ENCODE measurements around the gene PARD6B.
"Not testable (repeated sequence)": the region's sequence is repeated elsewhere in the genome, so short reads cannot be mapped to it uniquely, and the experiment has no call there.

PARD6B gene

DNA sequence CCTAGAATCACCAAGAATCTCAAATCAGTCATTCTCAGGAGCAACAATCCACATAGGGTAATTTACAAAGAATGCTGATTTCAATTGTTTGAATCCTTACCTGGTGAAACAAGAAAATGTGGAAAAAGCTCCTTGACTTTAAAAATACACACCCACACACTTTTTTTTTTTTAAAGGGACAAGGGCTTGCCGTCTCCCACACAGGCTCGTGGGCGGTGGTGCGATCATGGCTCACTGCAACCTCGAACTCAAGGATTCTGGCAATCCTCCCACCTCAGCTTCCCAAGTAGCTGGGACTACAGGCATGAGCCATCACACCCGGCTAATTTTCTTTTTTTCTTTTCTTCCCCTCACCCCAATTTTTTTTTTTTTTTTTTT, 30.7 kb downstream of the PARD6B start:
- no peak overlapping the region for H3K9ac ChIP-seq (ENCODE audit: low read depth, low read length)
- H3K9me3 ChIP-seq (ENCODE audit: control insufficient read depth, insufficient read depth, low read length): no peaks in the 10 kb centered on the region
- peaks cover 27% of the 10 kb centered on the region for H3K4me1 ChIP-seq (ENCODE audit: insufficient read depth, low read length)
- no peaks in the 10 kb centered on the region for H3K36me3 ChIP-seq (ENCODE audit: insufficient read depth, low read length)

DNA sequence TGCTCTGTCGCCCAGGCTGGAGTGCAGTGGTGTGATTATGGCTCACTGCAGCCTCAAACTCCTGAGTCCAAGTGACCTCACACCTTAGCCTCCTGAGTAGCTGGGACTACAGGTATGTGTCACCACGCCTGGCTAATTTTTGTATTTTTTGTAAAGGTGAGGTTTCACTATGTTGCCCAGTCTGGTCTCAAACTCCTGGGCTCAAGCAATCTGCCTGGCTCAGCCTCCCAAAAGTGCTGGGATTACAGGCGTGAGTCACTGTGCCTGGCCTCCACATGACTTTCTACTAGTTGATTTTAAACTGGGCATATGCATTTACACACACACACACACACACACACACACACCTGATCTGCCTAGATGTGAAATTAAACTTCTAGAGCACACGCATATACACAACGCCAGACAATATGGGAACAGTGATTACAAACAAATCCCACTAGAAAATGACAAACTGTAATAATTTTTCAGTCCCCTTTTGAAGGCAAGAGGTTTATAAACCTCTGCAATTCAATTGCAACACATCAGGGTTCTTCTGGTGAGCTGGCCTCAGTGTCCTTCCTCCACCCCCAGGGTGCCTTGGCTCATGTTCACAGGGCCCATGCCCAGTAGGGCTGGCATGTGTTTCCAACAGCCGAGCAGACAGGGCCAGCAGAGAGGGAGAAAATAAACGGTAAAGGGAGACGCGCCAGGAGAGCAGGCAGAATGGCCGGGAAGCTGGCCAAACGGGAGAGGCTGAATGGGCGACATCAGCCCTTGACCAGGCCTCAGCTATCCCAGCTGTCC, 31.2 kb downstream of the PARD6B start:
- H3K36me3 ChIP-seq (ENCODE audit: insufficient read depth, low read length): no peaks in the 10 kb centered on the region
- H3K9ac ChIP-seq (ENCODE audit: low read depth, low read length): no peak overlapping the region
- no peaks in the 10 kb centered on the region for H3K9me3 ChIP-seq (ENCODE audit: control insufficient read depth, insufficient read depth, low read length)
- H3K4me1 ChIP-seq (ENCODE audit: insufficient read depth, low read length): peaks cover 30% of the 10 kb centered on the region

DNA sequence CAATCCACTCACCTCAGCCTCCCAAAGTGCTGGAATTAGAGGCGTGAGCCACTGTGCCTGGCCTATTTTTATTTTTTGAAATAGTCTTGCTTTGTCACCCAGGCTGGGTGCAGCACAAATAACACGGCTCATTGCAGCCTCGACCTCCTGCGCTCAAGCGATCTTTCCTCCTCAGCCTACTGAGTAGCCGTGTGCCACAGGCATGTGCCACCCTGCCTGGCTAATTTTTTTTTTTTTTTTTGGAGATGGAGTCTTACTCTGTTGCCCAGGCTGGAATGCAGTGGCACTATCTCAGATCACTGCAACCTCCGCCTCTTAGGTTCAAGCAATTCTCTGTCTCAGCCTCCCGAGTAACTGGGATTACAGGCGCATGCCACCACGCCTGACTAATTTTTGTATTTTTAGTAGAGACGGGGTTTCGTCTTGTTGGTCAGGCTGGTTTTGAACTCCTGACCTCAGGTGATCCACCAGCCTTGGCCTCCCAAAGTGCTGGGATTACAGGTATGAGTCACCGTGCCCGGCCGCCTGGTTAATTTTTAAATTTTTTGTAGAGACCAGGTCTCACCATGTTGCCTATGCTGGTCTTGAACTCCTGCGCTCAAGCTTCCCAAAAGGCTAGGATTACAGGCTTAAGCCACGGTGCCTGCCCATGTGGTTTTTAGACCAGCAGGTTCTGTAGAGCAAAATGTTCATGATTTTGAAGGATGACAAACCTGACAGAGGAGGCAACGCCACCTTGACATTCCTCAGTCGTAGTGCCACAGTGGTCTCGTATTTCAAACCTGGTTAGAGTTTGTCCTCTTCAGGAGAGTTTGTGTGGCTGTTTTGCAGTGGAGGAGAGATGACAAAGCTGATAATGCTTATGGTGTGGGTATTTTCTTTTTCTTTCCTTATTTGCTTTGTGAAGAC, 32.4 kb downstream of the PARD6B start:
- not testable (repeated sequence) for H3K9me3 ChIP-seq (ENCODE audit: control insufficient read depth, insufficient read depth, low read length); H3K36me3 ChIP-seq (ENCODE audit: insufficient read depth, low read length); H3K9ac ChIP-seq (ENCODE audit: low read depth, low read length)
- peaks cover 33% of the 10 kb centered on the region for H3K4me1 ChIP-seq (ENCODE audit: insufficient read depth, low read length)

DNA sequence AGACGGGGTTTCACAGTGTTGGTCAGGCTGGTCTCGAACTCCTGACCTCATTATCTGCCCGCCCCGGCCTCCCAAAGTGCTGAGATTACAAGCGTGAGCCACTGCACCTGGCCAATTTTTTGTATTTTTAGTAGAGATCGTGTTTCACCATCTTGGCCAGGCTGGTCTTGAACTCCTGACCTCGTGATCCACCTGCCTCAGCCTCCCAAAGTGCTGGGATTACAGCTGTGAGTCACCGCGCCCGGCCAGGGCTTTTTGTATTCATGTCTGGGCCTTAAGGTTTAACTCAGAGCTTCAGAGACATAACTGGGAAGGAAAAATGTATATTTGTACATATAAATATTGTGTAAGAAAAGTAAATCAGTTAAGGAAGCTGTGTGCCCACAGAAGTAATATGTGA, 33.9 kb downstream of the PARD6B start:
- H3K9ac ChIP-seq (ENCODE audit: low read depth, low read length); H3K36me3 ChIP-seq (ENCODE audit: insufficient read depth, low read length); H3K9me3 ChIP-seq (ENCODE audit: control insufficient read depth, insufficient read depth, low read length): not testable (repeated sequence)
- H3K4me1 ChIP-seq (ENCODE audit: insufficient read depth, low read length): peaks cover 33% of the 10 kb centered on the region

DNA sequence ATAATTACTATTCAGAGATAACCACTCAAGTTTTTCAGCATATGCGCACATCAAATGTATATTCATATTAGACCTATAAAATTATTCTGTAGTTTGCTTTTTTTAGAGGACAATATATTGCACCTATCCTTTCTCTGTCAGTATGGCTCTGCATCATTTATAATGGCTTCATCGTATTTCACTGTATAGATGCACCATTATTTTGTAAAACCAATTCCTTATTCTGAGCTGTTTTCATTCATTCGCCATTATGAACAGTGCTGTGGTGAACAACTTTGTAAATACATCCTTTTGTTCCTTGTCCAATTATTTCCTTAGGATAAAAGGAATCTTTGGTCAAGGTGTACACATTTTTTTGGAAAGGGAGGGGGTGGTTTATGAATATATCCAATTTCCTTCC, 34.3 kb downstream of the PARD6B start:
- Histone ChIP-seq H3K9ac (ENCODE audit: low read depth, low read length) (no peak overlapping the region), H3K36me3 (ENCODE audit: insufficient read depth, low read length) (no peaks in the 10 kb centered on the region), H3K9me3 (ENCODE audit: control insufficient read depth, insufficient read depth, low read length) (no peaks in the 10 kb centered on the region), H3K4me1 (ENCODE audit: insufficient read depth, low read length) (peaks cover 33% of the 10 kb centered on the region)

DNA sequence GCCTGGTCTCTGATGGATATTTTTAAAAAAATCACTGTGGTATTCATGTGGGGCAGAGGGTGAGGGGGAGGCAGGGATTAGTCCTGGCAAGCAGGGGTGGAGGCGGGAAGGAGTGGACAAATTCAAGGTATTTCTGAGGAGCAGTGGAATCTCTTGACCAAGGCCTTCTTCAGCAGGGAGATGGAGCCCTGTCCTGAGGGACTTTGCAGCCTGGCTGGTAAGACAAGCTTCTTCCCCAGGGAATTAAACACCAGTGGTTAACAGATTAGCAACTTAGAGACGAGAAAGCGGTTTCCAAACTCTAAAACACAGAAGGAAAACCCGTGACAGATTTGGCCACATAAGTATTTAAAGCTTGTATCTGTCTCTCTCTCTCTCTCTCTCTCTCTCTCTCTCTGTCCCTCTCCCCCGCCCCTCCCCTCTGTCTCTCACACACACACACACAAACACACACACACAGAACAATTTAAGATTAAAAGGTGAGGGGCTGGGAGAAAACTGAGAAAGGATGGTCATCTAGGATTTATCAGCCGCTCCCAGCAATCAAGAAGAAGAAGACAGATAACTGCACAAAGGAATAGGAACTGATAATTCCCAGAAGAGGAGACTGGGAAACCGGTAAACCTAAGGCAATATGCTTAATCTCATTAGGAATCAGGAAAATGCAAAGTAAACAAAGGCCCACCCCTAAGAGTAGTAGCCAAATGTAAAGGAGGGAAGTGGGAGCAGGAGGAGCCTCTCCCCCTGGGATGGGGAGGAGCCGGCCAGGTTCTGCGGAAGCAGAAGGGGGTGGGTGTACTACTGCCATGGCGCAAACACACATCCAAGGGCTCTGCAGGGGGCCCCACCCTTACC, 35.8 kb downstream of the PARD6B start:
- H3K9me3 ChIP-seq (ENCODE audit: control insufficient read depth, insufficient read depth, low read length); H3K36me3 ChIP-seq (ENCODE audit: insufficient read depth, low read length); H3K9ac ChIP-seq (ENCODE audit: low read depth, low read length): not testable (repeated sequence)
- peaks cover 21% of the 10 kb centered on the region; the same call in 1 of the 2 replicates for H3K4me1 ChIP-seq (ENCODE audit: insufficient read depth, low read length)

DNA sequence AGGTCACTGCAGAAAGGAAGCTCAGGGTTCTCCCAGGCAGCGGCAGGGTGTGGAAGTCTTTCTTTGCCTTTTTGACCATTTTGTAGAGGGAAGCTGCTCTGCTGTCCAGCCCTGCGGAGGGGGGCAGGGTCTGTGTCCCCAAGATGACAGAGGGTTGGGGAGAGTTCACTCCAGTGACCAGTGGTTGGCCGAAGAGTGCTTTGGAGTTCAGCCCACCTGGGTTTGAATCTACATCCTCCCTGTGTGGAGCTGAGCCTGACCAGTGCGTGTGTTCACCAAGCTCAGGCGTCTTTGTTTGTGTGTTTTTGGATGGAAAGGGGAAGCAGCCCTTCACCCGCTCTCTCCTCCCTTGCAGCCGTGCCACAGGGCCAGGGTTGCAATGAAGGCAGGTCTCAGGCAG, 37.6 kb downstream of the PARD6B start:
- not testable (repeated sequence) for H3K9me3 ChIP-seq (ENCODE audit: control insufficient read depth, insufficient read depth, low read length); H3K9ac ChIP-seq (ENCODE audit: low read depth, low read length)
- peaks cover 13% of the 10 kb centered on the region; the same call in 1 of the 2 replicates for H3K4me1 ChIP-seq (ENCODE audit: insufficient read depth, low read length)

DNA sequence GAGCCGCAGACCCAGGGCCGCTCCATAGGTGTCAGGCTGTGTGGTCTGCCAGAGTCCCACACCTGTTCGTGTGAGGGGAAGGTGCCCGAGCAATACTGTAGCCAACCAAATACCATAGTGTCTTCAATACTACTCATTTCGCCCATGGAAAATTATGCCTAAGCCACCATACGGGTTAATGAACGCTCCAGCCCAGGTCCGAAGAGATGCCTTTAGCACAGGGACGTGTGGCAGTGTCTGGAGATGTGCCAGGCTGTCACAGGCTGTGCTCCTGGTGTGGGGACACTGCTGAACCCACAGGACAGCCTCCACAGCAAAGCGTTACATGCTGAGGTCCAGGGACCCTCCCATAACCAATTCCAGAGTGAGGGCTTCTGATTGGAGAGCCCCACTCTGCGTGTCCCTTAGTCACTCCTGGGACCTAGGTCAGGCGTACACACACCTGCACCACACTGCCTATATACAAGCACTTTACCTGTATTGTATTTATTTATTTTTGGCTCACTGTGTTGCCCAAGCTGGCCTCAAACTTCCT, 38.2 kb downstream of the PARD6B start:
- H3K9me3 ChIP-seq (ENCODE audit: control insufficient read depth, insufficient read depth, low read length); H3K36me3 ChIP-seq (ENCODE audit: insufficient read depth, low read length); H3K9ac ChIP-seq (ENCODE audit: low read depth, low read length): not testable (repeated sequence)
- H3K4me1 ChIP-seq (ENCODE audit: insufficient read depth, low read length): peaks cover 10% of the 10 kb centered on the region; the same call in 1 of the 2 replicates

More for the DNA sequence above, 37.6 kb downstream of the PARD6B start:
- H3K36me3 ChIP-seq (ENCODE audit: insufficient read depth, low read length): not testable (repeated sequence)

DNA sequence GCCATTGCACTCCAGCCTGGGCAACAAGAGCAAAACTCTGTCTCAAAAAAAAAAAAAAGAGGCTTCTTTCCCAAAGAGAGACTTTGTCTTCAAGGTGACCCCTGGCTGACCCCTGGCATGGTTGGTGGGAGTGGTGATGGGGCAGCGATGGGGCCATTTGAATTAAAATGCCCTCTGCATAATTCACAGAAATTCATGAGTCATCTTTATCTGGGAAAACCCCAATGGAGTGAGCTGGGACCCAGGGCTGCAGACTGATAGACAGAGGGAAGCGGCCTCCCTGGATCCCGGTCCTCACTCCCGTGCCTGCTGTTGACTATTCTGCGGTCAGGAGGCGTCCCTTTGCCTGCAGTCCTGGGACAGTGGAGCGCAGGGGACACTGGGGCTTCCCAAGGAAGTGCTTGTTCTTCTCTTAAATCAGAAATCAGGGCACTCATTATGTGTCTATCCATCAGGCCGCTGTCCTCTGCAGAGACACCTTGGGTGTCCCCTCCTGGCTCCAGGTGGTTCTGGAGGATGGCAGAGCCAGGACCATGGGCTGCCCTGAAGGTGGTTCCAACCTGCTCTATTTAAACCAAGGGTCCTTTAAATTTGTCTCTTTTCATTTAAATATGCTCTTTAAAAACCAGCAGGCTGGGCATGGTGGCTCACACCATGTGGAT, 40.2 kb downstream of the PARD6B start:
- H3K9me3 ChIP-seq (ENCODE audit: control insufficient read depth, insufficient read depth, low read length); H3K9ac ChIP-seq (ENCODE audit: low read depth, low read length); H3K36me3 ChIP-seq (ENCODE audit: insufficient read depth, low read length): not testable (repeated sequence)
- peaks cover 10% of the 10 kb centered on the region; the same call in 1 of the 2 replicates for H3K4me1 ChIP-seq (ENCODE audit: insufficient read depth, low read length)

DNA sequence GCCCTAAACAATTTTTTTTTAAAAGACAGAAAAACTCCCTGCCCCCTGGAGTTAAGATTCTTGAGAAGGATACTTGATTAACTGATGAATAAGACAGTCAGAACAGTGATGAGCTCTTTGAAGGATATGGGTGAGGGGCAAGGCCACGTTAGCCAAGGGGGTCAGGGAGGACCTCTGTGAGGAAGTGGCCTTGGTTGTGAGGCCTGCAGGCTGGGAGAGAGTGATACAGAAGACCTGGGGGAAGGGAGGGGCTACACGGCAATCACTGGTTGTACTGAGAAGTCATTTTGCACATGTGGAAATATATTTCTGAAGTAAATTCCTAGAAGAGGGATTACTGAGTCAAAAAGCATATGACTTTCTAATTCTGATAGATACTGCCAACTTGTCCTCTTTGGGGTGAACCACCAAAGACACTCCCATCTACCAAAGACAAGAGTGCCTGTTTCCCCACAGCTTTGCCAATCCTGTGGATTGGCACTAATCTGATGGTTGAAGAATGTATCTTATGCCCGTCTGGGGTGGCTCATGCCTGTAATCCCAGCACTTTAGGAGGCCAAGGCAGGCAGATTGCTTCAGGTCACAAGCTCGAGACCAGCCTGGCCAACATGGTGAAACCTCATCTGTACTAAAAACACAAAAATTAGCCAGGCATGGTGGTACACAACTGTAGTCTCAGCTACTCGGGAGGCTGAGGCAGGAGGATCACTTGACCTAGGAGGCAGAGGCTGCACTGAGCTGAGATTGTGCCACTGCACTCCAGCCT, 41.2 kb downstream of the PARD6B start:
- no peaks in the 10 kb centered on the region for H3K36me3 ChIP-seq (ENCODE audit: insufficient read depth, low read length)
- peaks cover 3% of the 10 kb centered on the region; the same call in 1 of the 2 replicates for H3K4me1 ChIP-seq (ENCODE audit: insufficient read depth, low read length)
- no peak overlapping the region for H3K9ac ChIP-seq (ENCODE audit: low read depth, low read length)
- H3K9me3 ChIP-seq (ENCODE audit: control insufficient read depth, insufficient read depth, low read length): no peaks in the 10 kb centered on the region

DNA sequence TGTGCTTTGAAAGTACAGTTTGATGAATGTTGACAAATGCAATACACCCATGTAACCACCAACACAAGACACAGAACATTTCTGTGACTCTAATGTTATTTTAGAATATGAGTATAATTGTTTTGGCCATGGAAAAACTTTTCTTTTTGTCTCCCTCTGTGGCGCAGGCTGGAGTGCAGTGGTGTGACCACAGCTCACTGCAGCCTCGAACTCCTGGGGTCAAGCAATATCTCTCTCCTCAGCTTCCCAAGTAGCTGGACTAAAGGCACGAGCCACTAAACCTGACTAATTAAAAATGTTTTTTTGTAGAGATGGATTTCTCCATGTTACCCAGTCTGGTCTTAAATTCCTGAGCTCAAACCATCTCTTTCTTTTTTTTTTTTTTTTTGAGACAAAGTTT, 43.1 kb downstream of the PARD6B start:
- Histone ChIP-seq H3K36me3 (ENCODE audit: insufficient read depth, low read length) (no peaks in the 10 kb centered on the region), H3K9me3 (ENCODE audit: control insufficient read depth, insufficient read depth, low read length) (no peaks in the 10 kb centered on the region), H3K4me1 (ENCODE audit: insufficient read depth, low read length) (no peaks in the 10 kb centered on the region; the same call in 1 of the 2 replicates), H3K9ac (ENCODE audit: low read depth, low read length) (no peak overlapping the region)

DNA sequence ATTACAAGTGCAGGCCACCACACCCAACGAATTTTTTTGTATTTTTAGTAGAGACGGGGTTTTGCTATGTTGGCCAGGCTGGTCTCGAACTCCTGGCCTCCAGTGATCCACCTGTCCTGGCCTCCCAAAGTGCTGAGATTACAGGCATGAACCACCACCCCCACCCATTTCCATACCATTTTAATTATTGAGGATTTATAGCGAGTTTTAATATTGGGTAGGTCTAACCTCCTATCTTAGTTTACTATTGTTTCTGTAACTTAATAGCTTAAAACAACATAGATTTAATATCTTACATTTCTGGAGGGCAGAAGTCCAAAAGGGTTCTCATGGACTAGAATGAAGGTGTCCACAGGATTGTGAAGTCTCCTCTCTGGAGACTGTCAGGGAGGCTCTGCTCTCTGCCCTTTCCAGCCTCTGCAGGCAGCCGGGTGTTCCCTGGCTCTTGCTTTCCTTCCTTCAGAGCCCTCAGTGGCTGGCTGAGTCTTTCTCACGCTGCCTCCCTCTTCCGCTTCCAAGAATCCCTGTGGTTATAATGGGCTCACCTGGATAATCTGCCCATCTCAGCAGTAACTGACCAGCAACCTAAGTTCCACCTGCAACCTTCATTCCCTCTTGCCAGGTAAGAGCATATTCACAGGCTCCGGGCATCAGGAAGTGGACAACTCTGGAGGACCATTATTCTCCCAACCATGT, 44.9 kb downstream of the PARD6B start:
- H3K36me3 ChIP-seq (ENCODE audit: insufficient read depth, low read length): no peaks in the 10 kb centered on the region
- no peaks in the 10 kb centered on the region for H3K4me1 ChIP-seq (ENCODE audit: insufficient read depth, low read length)
- H3K9ac ChIP-seq (ENCODE audit: low read depth, low read length): no peak overlapping the region
- H3K9me3 ChIP-seq (ENCODE audit: control insufficient read depth, insufficient read depth, low read length): no peaks in the 10 kb centered on the region

DNA sequence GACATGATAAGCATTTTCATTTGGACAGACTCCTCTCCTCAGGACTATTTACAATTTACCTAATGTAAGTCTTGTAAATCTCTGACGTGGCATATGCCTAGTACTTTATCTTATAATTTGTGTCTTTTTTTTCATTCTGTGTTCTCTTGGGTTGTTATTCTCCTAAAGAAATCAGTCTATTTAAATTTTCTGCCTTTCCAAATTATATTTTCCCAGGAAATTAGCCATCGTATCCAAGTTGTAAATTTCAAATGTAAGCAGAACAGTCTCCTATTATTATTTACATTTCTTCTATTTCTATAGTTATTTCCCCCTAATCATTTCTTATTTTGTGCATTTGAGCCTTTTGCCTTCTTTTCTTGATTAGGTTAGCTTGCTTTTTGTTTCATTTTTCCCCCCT, 46.0 kb downstream of the PARD6B start:
- no peaks in the 10 kb centered on the region for H3K9me3 ChIP-seq (ENCODE audit: control insufficient read depth, insufficient read depth, low read length)
- H3K4me1 ChIP-seq (ENCODE audit: insufficient read depth, low read length): no peaks in the 10 kb centered on the region
- H3K9ac ChIP-seq (ENCODE audit: low read depth, low read length): no peak overlapping the region
- no peaks in the 10 kb centered on the region for H3K36me3 ChIP-seq (ENCODE audit: insufficient read depth, low read length)
